Caki2 (cell line): ENCODE measurements around the gene VPS50. TPM values are rescaled to one million over a fixed set of nuclear protein-coding genes. Genes with fewer than 3 reads are reported as not detected.

Source experiments
- DNase-seq: peaks from one replicate; pipeline ENCODE4 v3.0.0-alpha.2; 2015; ENCODE audit warnings: low read depth
- in situ Hi-C: cut with HindIII; loops from 2 replicates; pipeline ENCODE4 v1.10.0; 2016; ENCODE audit warnings: low sequenced_read_pairs, low pct_unique_long_range_greater_than_20kb, mixed read lengths
- total RNA-seq: library from RNA; depleted of rRNA; stranded (reverse); fragments of >200 nt; shearing (Covaris generic); gene quantifications from 2 replicates; pipeline ENCODE4 v1.2.3, GENCODE V29; 2014; ENCODE audit warnings: low replicate concordance; rRNA removed

The VPS50 gene, protein sequence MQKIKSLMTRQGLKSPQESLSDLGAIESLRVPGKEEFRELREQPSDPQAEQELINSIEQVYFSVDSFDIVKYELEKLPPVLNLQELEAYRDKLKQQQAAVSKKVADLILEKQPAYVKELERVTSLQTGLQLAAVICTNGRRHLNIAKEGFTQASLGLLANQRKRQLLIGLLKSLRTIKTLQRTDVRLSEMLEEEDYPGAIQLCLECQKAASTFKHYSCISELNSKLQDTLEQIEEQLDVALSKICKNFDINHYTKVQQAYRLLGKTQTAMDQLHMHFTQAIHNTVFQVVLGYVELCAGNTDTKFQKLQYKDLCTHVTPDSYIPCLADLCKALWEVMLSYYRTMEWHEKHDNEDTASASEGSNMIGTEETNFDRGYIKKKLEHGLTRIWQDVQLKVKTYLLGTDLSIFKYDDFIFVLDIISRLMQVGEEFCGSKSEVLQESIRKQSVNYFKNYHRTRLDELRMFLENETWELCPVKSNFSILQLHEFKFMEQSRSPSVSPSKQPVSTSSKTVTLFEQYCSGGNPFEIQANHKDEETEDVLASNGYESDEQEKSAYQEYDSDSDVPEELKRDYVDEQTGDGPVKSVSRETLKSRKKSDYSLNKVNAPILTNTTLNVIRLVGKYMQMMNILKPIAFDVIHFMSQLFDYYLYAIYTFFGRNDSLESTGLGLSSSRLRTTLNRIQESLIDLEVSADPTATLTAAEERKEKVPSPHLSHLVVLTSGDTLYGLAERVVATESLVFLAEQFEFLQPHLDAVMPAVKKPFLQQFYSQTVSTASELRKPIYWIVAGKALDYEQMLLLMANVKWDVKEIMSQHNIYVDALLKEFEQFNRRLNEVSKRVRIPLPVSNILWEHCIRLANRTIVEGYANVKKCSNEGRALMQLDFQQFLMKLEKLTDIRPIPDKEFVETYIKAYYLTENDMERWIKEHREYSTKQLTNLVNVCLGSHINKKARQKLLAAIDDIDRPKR
- 5.5 and 10.4 TPM in 2 replicates for total RNA-seq

DNA sequence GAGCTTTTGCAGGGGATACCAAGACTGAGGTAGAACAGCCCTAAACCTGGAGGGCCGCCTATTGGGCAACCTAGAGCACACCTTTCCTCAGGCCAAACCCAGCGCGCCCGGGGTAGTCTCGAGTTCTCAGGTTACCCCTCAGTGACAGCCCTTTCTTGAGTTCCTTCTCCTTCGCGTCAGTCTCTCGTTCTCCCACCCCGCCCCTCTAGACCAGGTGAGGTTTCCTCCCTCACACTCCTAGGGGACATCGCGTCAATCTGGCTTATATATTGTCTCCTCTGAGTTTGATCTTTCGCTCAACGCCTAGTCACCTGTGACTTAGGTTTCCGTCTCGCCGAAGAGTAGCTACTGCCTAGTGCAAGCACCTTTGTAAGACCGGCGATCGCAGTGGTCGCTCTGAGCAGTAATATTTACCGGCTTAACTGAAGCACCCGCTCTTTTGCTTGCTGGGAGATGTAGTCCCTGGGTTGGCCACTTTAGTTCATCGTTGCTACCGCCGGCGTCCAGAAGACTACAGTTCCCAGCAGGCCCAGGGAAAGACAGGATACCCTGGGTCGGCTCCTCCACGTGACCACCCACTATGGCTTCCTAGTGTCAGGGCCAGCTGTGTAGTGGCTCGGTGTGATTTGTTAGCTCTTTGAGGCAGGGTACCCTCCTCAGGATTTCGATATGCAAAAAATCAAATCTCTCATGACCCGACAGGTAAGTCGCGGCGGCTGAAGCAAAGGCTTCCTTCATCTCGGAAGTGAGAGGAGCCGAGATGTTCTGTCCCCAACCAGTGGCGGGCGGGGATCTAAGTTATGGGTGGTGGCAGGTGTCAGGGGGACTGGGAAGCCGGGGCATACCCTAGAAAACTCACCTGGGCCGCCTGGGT, at the start of gene VPS50:
VPS50 (plus strand) TSS at position 568 of the 874 bp plus-strand sequence; CDS start at position 670, 102 bp downstream.
- in situ Hi-C loops: no loop called here
- DNase-seq: peak; percentile 96

DNA sequence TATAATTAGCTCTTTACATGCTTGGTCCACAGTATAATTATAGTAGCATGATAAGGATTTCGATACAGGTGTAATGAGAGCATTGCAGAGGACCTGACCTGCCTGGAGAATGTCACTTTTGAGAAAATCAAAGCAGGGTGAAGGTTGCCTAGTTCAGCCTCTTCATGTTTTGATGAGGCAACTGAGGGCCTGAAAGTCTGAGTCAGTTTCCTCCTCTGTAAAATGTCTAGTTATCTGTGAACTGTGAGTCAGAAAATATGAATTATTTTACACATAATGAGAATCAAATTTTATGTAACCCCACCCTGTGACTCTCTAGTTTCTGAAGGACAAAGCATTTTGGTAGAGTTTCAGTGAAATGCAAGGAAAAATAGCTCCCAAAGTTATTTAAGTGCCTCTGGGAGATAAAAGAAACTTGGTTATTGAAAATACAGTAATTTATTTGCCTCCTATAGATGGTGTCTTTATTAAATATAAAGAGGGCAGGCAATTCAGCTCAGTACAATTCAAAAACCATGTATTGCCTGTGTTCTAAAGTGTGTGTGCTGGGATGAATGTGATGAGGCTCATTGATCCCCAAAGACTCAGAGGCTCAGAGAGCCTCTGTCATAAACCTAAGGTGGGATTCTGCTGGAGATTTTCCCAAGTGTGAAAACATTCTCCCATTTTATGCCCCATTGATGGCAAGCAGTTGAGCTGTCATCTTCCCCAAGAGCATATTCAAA, 46.7 kb upstream of the VPS50 start:
- in situ Hi-C loops: no loop called here
- DNase-seq: no peak

DNA sequence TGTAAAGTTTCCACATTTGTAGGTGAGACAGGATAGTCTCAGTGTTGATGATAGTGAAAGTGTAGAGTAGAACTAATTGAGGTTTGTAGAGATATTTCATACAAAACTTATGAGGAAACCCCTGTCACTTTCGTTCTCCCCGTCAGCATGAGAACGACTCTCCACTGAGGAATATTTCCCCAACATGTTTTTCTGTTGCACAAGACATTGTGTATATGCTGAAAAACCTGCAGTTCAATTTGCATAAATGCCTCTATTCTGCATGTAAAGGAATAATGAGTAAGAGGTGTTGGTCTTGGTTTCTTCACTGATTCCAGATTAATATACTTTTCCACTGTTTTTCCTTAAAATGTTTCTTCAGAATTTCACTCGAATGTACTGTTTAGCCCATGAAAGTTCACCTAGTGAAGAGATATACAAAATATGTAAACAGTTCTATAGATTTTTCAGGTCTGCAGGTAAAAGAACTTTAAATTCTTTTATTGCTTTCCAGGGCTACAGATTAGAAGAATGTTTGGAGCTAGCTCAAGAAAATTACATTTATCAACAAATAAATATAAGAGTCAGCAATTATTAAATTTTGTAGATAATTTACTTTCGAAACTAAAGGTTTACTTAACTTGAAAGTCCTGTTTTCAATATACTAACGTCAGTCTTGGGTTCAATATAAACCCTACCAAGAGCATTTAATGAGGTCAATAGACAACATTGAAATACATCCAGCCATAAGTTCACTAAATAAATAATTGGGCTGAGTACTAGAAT, 43.1 kb upstream of the VPS50 start:
- in situ Hi-C loops: no loop called here
- no peak for DNase-seq

DNA sequence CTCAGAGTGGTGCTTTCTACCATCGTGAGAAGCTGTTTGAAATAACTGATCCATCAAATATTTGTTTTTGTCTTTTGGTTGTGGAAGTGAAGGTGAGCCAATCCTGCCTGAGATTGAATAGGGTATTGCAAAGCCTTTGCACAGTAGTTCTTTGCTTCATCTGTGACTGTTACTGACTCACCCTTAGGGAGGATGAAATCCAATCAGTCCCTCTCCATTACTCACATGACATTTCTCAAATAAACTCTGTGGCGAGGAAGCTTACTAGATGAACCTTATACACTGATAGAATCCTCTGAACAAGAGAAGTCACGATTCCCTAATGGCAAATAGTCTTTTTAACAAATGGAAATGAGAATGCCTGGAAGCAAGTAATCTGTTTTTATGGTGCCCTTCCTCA, 37.8 kb upstream of the VPS50 start:
- DNase-seq: peak; percentile 6
- in situ Hi-C loops: no loop called here

DNA sequence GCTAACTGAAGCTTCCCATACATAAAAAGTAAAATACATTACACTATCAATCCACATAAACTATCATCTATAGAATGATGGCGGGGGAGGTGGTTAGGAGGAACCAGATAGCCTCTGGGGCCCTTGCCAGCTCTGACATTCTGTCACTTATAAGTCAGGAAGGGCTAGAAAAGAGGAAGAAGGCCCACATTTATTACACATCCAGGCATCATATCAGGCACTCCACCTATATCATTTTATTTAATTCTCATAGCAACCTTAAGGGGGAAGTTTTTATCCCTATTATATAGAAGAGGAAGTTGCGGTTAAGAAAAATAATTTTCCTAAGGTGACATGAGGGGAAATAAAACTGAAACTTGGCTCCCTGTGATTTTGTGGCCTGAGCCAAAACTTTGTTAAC, 35.8 kb upstream of the VPS50 start:
- DNase-seq: no peak
- in situ Hi-C loops: no loop called here

DNA sequence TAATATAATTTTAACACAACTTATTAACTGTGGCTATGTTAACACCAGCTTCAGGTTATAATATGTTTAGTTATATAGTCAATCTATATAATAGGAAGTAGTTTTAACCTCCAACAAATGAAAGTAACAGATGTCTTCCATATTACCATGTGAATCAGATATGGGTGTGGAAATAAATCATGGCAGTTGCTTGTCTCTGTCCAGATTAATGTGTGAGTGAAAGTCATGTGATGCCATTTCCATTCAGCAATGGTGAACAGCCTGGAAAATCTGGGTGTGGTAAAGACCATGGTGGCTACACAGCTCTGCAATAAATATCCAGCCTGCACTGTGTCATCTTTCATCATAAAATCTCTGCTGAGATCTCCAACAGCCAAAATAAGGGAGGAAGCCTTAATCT, 33.7 kb upstream of the VPS50 start:
- no peak for DNase-seq
- in situ Hi-C loops: no loop called here

DNA sequence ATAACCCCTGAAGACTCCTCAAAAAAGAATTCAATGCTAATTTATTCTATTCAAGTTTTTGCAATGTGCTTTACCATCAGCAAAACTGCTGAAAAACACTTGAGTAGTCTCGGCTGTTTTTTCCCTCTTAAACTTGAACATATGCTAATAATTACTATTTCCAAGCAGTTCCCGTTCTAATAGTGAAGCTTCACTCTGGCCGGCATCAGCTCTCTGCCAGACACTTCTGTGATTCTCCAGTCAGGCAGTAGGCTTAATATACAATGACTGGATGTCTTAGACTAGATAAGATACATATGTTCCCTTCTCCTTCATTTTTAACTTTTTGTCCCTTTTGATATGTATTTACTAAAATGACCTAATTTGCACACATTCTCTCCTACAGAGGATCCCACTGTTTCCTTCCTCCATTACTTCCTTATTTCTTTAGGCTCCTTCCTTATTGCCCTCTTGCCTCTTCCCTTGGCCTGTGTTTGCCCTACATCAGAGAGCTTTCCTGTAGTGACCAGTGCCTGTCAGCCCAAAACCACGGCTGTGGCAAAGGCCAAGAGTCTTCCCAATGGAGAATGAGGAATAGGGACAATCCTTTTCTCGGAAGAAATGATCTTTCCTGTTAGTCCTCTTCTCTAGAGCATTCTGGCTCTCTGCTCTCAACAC, 29.4 kb upstream of the VPS50 start:
- in situ Hi-C loops: no loop called here
- no peak for DNase-seq

DNA sequence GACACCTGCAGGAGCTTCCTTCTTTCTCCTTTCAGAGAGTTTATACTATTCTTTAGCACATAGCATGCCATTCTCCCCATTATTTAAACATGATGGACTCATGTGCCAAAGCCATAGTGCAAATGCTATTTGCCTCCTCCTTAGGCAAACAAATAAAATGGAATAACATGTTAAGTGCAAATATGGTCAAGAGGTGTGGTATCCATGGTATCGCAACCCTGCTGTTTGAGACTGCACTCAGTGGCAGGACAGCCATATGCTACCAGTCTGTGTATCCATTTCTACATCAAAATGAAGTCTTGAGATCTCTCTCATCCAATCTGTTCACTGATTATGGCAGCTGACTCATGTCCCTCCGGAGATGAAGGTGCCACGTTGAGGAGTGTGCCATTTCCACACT, 28.7 kb upstream of the VPS50 start:
- DNase-seq: no peak
- in situ Hi-C loops: no loop called here

DNA sequence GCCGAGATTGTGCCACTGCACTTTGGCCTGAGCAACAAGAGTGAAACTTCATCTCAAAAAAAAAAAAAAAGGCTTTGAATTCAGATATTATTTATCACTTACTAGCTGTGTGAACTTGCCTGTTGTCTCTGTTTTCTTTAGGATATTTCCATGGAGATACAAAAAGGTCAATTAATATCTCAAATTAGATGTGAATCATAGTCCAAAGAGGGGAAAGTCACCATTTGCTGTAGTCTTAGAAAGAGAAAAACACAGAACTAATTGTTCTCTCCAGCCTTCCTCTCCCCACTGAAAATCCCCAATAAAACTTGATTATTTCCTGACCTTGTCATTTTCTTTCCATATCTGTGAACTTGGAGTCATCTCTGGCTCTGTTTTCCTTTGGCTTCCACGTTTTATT, 27.1 kb upstream of the VPS50 start:
- no peak for DNase-seq
- in situ Hi-C loops: no loop called here

DNA sequence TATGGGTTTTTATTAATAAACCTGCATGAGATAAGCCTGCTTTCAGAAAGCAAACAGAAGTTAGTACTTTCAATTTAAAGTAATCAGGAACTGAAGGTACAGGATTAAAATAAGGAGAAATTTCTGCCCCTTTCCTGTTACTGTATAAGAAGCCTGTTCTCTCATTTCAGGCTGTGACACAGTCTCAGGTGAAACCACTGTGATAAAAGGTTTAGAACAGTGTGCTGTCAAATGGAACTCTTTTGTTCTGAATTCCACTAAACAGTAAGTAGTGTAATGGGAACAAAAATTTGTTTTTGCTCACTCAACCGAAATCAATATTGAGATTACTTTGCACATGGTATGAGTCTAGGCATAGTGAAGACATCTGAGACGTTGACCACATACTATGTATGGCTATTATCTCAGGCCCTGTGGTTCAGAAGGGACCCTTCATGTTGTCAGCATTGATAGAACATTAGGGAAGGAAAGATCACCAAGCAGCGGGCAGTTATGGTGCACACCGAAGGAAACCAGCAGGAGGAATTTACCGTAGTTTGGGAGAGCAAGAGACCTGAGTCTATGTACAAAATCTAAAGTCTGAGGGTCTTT, 20.8 kb upstream of the VPS50 start:
- in situ Hi-C loops: no loop called here

DNA sequence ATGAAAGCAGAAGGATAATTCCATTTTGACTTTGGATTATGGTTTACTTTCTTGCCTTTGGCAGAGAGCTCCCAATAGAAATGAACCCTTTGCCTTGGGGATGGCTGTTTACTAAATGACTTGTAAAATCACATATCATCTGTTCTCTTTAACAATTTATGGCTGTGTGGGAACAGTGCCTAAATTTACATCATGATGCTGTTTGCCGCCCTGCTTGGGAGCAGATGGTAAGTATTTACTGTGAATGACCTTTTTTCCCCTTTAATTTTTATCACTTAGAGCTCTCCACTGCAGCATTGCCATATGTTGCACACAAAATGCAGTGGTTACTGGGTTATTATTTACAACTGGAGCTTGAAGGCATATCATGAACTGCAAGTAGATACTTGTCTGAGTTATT, 19.3 kb upstream of the VPS50 start:
- no peak for DNase-seq
- in situ Hi-C loops: no loop called here

More for the DNA sequence above, 20.8 kb upstream of the VPS50 start:
- DNase-seq: no peak

DNA sequence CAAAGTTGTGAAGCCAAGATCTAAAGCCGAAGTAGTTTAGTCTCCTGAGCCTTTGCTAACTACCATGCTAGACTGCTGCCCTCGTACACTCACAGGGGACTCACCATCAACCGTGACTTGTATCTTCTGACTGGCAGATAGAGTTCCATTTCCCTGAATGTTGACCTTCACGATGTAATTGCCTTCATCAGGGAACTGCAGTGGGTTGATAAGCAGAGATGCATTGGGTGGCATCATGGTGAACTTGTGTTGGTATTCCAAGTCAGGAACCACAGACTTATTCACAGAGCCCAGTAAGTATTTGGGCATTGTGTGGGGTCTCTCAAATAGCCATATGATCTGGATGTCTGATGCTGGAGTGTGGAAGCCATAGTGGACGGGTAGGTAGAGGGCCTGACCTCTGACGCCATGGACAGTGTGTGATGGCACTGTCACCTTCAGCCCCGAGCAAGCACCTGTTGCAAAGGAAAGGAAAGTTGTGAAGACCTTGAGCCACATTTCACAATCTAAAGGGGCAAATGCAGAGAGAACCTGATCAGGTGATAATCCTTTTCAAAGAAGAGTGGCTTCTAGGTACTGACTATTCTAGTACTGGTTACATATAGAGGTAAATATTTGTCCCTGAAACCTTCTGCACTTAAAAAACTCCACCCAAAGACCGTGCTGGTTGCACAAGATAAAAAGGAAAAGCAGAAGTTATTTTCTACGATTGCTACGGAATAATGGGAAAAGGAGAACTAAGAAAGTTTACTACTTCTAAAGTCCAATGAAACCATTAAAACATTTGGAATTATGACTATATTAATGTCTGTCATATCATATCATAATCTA, 13.0 kb upstream of the VPS50 start:
- in situ Hi-C loops: no loop called here
- DNase-seq: no peak

DNA sequence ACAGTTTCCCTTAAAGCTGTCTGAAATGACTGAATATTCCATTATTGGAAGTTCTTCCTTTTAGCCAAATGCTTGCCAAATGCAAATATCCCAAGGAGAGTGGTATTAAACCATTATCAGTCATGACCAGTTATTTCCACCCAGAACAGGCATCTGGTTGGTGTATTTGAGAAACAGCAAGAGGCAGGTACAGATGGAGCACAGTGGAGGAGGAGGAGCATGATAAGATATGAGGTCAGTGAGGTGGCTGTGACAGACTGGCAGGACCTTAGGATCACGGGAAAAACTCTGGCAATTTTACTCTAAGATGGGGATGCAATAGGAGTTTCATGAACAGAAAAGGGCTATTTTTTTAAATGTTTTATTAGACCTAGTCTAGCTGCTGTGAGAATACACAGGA, 12.3 kb upstream of the VPS50 start:
- no peak for DNase-seq
- in situ Hi-C loops: no loop called here

DNA sequence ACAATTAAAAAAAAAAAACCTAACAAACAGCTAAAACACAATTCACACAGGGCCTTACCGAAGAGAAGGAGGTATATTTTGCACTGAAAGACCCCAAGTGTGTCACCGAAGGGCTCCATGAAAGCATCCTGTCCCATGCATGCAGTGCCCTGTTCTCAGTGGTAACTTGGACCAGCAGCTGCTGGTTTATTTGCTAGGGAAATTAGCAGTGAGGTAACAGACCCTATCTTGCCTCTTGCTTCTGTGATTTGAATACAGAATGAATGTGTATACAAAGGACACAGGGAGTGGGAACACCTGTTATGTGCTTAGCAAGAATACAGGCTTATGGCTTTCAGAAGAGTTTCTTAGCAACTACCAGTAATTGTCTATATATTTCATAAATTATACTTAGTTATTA, 5.9 kb upstream of the VPS50 start, which contains the start of gene HEPACAM2:
HEPACAM2 (minus strand) TSS at position 160 of the 400 bp plus-strand sequence.
- in situ Hi-C loops: no loop called here
- no peak for DNase-seq

DNA sequence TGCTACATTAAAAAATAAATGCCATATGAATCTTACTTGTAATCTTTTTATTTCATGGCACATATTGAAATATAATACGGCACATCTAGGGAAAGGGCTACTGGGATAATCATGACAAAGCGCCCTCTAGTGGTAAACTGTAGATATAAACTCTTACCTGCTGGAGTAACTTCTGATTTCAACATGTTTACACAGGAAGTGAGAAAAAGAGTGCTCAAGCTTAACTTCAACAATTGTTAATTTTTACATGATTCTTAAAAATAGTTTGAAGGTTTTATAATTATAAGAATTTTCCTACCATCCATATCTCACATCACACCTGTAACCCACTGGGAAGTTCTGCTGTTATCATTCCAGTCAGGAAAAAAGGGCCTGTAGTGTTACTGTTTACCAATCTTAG, 3.9 kb upstream of the VPS50 start:
- peak; percentile 38 for DNase-seq
- in situ Hi-C loops: no loop called here
